ENCODE data around the gene KLF16.
"Not testable (repeated sequence)": the region's sequence is repeated elsewhere in the genome, so short reads cannot be mapped to it uniquely, and the experiment has no call there.

The KLF16 gene

GRCh38 chr19:1883784-1884183 is 20.4 kb upstream of the KLF16 start:
- no peak for TF ChIP-seq CTCF (conservative IDR thresholded peaks at IDR 0.05)
- H3K27ac ChIP-seq = peak overlapping the region; percentile 81

- no peak for TF ChIP-seq CTCF (conservative IDR thresholded peaks at IDR 0.05)
- H3K27ac ChIP-seq = peak overlapping the region; percentile 81; the same call in 1 of the 2 replicates
Observed at GRCh38 chr19:1882786-1883692, 19.7 kb upstream of the KLF16 start.

GRCh38 chr19:1882089-1882785 is 18.9 kb upstream of the KLF16 start:
- no peak overlapping the region for H3K27ac ChIP-seq
- TF ChIP-seq CTCF (conservative IDR thresholded peaks at IDR 0.05) = no peak

- H3K27ac ChIP-seq = not testable (repeated sequence)
Observed at GRCh38 chr19:1881393-1882088, 18.2 kb upstream of the KLF16 start.

- no peak overlapping the region for H3K27ac ChIP-seq
- no peak for TF ChIP-seq CTCF (conservative IDR thresholded peaks at IDR 0.05)
Observed at GRCh38 chr19:1880611-1881392, 17.4 kb upstream of the KLF16 start.

GRCh38 chr19:1879982-1880381 is 16.6 kb upstream of the KLF16 start:
- not testable (repeated sequence) for H3K27ac ChIP-seq

GRCh38 chr19:1878583-1878982 is 15.2 kb upstream of the KLF16 start:
- not testable (repeated sequence) for H3K27ac ChIP-seq

GRCh38 chr19:1877280-1877660 is 13.9 kb upstream of the KLF16 start:
- H3K27ac ChIP-seq = not testable (repeated sequence)

- H3K27ac ChIP-seq = peak overlapping the region; percentile 98
- TF ChIP-seq CTCF (conservative IDR thresholded peaks at IDR 0.05) = peak; percentile 28; the same call in 1 of the 2 replicates
Observed at GRCh38 chr19:1876496-1877279, 13.3 kb upstream of the KLF16 start.

Data from VCaP (cell line).